Gastrocnemius medialis (tissue), 4 donors: ENCODE measurements around the gene BLVRA.
"Not testable (repeated sequence)": the region's sequence is repeated elsewhere in the genome, so short reads cannot be mapped to it uniquely, and the experiment has no call there.

Experiments
- CTCF ChIP-seq, 5 experiments: fragments of 450-650 bp in 3 of 5; fragments of 200-600 bp in 2 of 5; sonication (generic) in 2 of 5; IDR thresholded peaks in 4 of 5; conservative IDR thresholded peaks in 1 of 5; 1 replicate in 4 of 5; 2 replicates in 1 of 5; pipeline ENCODE4 v1.5.1; 2016 to 2019; ENCODE audit warnings: antibody characterized with exemption in 5 of 5, mild to moderate bottlenecking in 3 of 5, moderate library complexity in 3 of 5
- POLR2A ChIP-seq, 2 donors: fragments of 450-650 bp; IDR thresholded peaks; one replicate each; pipeline ENCODE4 v1.6.1; 2017; ENCODE audit warnings: antibody characterized with exemption in 2 of 2, mild to moderate bottlenecking in 2 of 2, moderate library complexity in 2 of 2

- not testable (repeated sequence) for TF ChIP-seq POLR2A (IDR thresholded peaks at IDR 0.05); CTCF (IDR thresholded peaks at IDR 0.05 in 4 of 5, conservative IDR thresholded peaks at IDR 0.05 in 1 of 5)
Observed at GRCh38 chr7:43734575-43735332, 23.7 kb upstream of the BLVRA start.
